Skin epidermis (tissue), 12 donors: ENCODE results near the gene NR5A2.

ENCODE experiments used
- H3K27ac ChIP-seq, 21 experiments: fragments of 200-600 bp; sonication (generic) in 11 of 21; one replicate each; pipeline ENCODE4 v1.5.0; 2020; ENCODE audit warnings: mild to moderate bottlenecking in 3 of 21, inconsistent platforms in 2 of 21, moderate library complexity in 2 of 21
- H3K4me3 ChIP-seq, 7 experiments: fragments of 200-600 bp; sonication (generic) in 2 of 7; one replicate each; pipeline ENCODE4 v1.5.0; 2020; ENCODE audit warnings: inconsistent platforms in 2 of 7, mild to moderate bottlenecking in 2 of 7, moderate library complexity in 1 of 7

The NR5A2 gene

GRCh38 chr1:200035397-200035955, 8.0 kb downstream of the NR5A2 start:
- Histone ChIP-seq H3K27ac (no peak overlapping the region), H3K4me3 (peak overlapping the region in 2 of 7 experiments; percentile 3 to 15)

- no peak overlapping the region for H3K4me3 ChIP-seq
- no peak overlapping the region for H3K27ac ChIP-seq
Observed at GRCh38 chr1:200035956-200036618, 8.6 kb downstream of the NR5A2 start.

GRCh38 chr1:200036619-200037270, 9.2 kb downstream of the NR5A2 start:
- no peak overlapping the region for H3K27ac ChIP-seq

GRCh38 chr1:200037501-200037900, 10.0 kb downstream of the NR5A2 start:
- H3K4me3 ChIP-seq, result no peak overlapping the region
- H3K27ac ChIP-seq, result no peak overlapping the region

More at GRCh38 chr1:200036619-200037270, 9.2 kb downstream of the NR5A2 start:
- H3K4me3 ChIP-seq, result no peak overlapping the region

- Histone ChIP-seq H3K27ac (no peak overlapping the region), H3K4me3 (no peak overlapping the region)
Observed at GRCh38 chr1:200037904-200038303, 10.4 kb downstream of the NR5A2 start.

- H3K4me3 ChIP-seq, result peak overlapping the region in 4 of 7 experiments; percentile 35 to 39 (median 38)
Observed at GRCh38 chr1:200038325-200038980, 10.9 kb downstream of the NR5A2 start.

GRCh38 chr1:200038981-200039848, 11.7 kb downstream of the NR5A2 start:
- peak overlapping the region in 3 of 21 experiments; percentile 25 to 28 (median 28) for H3K27ac ChIP-seq
- H3K4me3 ChIP-seq, result peak overlapping the region; percentile 22 to 39 (median 35)

More at GRCh38 chr1:200038325-200038980, 10.9 kb downstream of the NR5A2 start:
- peak overlapping the region in 1 of 21 experiments; percentile 28 for H3K27ac ChIP-seq

- peak overlapping the region in 4 of 21 experiments; percentile 8 to 58 (median 26) for H3K27ac ChIP-seq
- H3K4me3 ChIP-seq, result peak overlapping the region; percentile 22 to 39 (median 35)
Observed at GRCh38 chr1:200039849-200040474, 12.5 kb downstream of the NR5A2 start.

- peak overlapping the region in 5 of 7 experiments; percentile 1 to 39 (median 37) for H3K4me3 ChIP-seq
- peak overlapping the region in 6 of 21 experiments; percentile 8 to 58 (median 24) for H3K27ac ChIP-seq
Observed at GRCh38 chr1:200040481-200041138, 13.1 kb downstream of the NR5A2 start.

GRCh38 chr1:200041337-200042118, 14.0 kb downstream of the NR5A2 start:
- peak overlapping the region in 3 of 7 experiments; percentile 9 to 38 (median 37) for H3K4me3 ChIP-seq
- peak overlapping the region in 10 of 21 experiments; percentile 5 to 59 (median 28) for H3K27ac ChIP-seq

GRCh38 chr1:200042119-200042551, 14.6 kb downstream of the NR5A2 start:
- Histone ChIP-seq H3K27ac (peak overlapping the region in 9 of 21 experiments; percentile 12 to 59 (median 36)), H3K4me3 (peak overlapping the region in 6 of 7 experiments; percentile 9 to 37 (median 16))

GRCh38 chr1:200042552-200043335, 15.2 kb downstream of the NR5A2 start:
- Histone ChIP-seq H3K27ac (peak overlapping the region in 8 of 21 experiments; percentile 12 to 59 (median 30)), H3K4me3 (peak overlapping the region; percentile 9 to 37 (median 13))

- Histone ChIP-seq H3K4me3 (peak overlapping the region in 1 of 7 experiments; percentile 23), H3K27ac (peak overlapping the region in 2 of 21 experiments; percentile 13 to 58)
Observed at GRCh38 chr1:200043336-200043668, 15.8 kb downstream of the NR5A2 start.

- Histone ChIP-seq H3K4me3 (no peak overlapping the region), H3K27ac (no peak overlapping the region)
Observed at GRCh38 chr1:200046115-200046514, 18.6 kb downstream of the NR5A2 start.

GRCh38 chr1:200048244-200048643, 20.7 kb downstream of the NR5A2 start:
- no peak overlapping the region for H3K4me3 ChIP-seq
- no peak overlapping the region for H3K27ac ChIP-seq

GRCh38 chr1:200049810-200050209, 22.3 kb downstream of the NR5A2 start:
- H3K27ac ChIP-seq, result no peak overlapping the region
- no peak overlapping the region for H3K4me3 ChIP-seq

- H3K27ac ChIP-seq, result no peak overlapping the region
Observed at GRCh38 chr1:200051620-200052019, 24.1 kb downstream of the NR5A2 start.

More at GRCh38 chr1:200051620-200052019, 24.1 kb downstream of the NR5A2 start:
- no peak overlapping the region for H3K4me3 ChIP-seq
